HCT116 (cell line): Measurements from ENCODE around the gene H6PD.

ENCODE experiments used
- CTCF ChIP-seq, 3 experiments: fragments of 200-600 bp in 1 of 3; sonication (generic) in 1 of 3; IDR thresholded peaks in 2 of 3; conservative IDR thresholded peaks in 1 of 3; 2 replicates each; pipeline ENCODE4 v1.5.1; 2012 to 2017; ENCODE audit warnings: low read depth in 2 of 3, low read length in 2 of 3, antibody characterized with exemption in 1 of 3, borderline replicate concordance in 1 of 3, control low read depth in 1 of 3, mild to moderate bottlenecking in 1 of 3, mixed read lengths in 1 of 3, mixed run types in 1 of 3, moderate library complexity in 1 of 3; ENCODE audit not compliant: insufficient read depth in 1 of 3
- MAX ChIP-seq: IDR thresholded peaks from 2 replicates; pipeline ENCODE4 v1.6.1; 2012
- TF ChIP-seq, protein P1 (sequence below): IDR thresholded peaks from 2 replicates; pipeline ENCODE4 v1.6.1; 2012; ENCODE audit warnings: low read depth

DNA sequence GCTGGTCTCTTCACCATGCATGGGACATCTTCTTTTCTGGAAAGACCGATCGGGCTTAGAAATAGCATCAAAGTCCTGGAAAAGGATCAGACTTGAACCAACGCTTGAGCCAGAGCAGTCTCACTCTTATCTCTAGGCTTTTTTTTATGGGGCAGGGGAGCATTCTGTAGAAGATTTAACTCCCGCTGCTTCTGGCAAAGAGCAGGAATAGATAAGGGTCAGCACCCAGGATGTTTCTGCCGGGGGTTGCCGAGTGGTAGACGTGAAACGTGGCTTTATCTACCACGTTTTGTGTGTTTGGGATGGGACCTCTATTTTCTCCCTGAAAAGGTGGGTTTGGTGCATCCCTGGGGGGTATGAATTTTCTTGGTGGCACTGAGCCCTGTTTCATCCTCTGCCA, 76.9 kb downstream of the H6PD start:
- no peak for TF ChIP-seq CTCF (IDR thresholded peaks at IDR 0.05 in 2 of 3, conservative IDR thresholded peaks at IDR 0.05 in 1 of 3; ENCODE audit: borderline replicate concordance in 1 of 3, insufficient read depth in 1 of 3, low read depth in 2 of 3, low read length in 2 of 3)
- TF ChIP-seq, protein P1, sequence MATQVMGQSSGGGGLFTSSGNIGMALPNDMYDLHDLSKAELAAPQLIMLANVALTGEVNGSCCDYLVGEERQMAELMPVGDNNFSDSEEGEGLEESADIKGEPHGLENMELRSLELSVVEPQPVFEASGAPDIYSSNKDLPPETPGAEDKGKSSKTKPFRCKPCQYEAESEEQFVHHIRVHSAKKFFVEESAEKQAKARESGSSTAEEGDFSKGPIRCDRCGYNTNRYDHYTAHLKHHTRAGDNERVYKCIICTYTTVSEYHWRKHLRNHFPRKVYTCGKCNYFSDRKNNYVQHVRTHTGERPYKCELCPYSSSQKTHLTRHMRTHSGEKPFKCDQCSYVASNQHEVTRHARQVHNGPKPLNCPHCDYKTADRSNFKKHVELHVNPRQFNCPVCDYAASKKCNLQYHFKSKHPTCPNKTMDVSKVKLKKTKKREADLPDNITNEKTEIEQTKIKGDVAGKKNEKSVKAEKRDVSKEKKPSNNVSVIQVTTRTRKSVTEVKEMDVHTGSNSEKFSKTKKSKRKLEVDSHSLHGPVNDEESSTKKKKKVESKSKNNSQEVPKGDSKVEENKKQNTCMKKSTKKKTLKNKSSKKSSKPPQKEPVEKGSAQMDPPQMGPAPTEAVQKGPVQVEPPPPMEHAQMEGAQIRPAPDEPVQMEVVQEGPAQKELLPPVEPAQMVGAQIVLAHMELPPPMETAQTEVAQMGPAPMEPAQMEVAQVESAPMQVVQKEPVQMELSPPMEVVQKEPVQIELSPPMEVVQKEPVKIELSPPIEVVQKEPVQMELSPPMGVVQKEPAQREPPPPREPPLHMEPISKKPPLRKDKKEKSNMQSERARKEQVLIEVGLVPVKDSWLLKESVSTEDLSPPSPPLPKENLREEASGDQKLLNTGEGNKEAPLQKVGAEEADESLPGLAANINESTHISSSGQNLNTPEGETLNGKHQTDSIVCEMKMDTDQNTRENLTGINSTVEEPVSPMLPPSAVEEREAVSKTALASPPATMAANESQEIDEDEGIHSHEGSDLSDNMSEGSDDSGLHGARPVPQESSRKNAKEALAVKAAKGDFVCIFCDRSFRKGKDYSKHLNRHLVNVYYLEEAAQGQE: no peak
- TF ChIP-seq MAX: no peak
